IMR-90 (cell line): ENCODE data around the gene PACSIN2. TPM values are rescaled to one million over a fixed set of nuclear protein-coding genes. Genes with fewer than 3 reads are reported as not detected.

ENCODE experiments used
- ATAC-seq: fragments of 200-7000 bp; cut with Tn5 transposase; 2 replicates; pipeline ENCODE4 v1.9.1; 2020; ENCODE audit warnings: low read depth, mild to moderate bottlenecking, moderate library complexity
- BruUV-seq: library from RNA; stranded (reverse); fragments of 400-500 nt; replicated peaks from 2 replicates; lab custom pipeline; 2021; lab: Mats Ljungman, UMichigan
- CTCF ChIA-PET: fragments of 300-600 bp; formaldehyde crosslinking; extraction: SDS; loops from one replicate; lab custom pipeline; 2021; ENCODE audit warnings: antibody characterized with exemption; lab: Yijun Ruan, JAX
- POLR2A ChIA-PET: fragments of 300-600 bp; sonication (Branson Sonifier 250); formaldehyde crosslinking; loops from one replicate; lab custom pipeline; 2022; ENCODE audit warnings: antibody characterized with exemption; ENCODE audit not compliant: unreplicated experiment; lab: Charles Lee
- DNase-seq: peaks from one replicate; pipeline ENCODE4 v3.0.0; 2013
- H2AFZ ChIP-seq: replicated peaks from 2 replicates; pipeline ENCODE3; 2013; ENCODE audit warnings: low read length, mild to moderate bottlenecking; ENCODE audit not compliant: poor library complexity
- H2AK5ac ChIP-seq: 2 replicates; pipeline ENCODE4 v1.6.1; 2013; ENCODE audit warnings: low read depth, low read length, inconsistent platforms
- H2AK9ac ChIP-seq: replicated peaks from 2 replicates; pipeline ENCODE3; 2013; ENCODE audit warnings: mild to moderate bottlenecking, low read depth, low read length, moderate library complexity; ENCODE audit not compliant: poor library complexity
- H2BK120ac ChIP-seq: 2 replicates; pipeline ENCODE4 v1.6.1; 2013; ENCODE audit warnings: low read depth, low read length, inconsistent platforms
- H2BK15ac ChIP-seq: 3 replicates; pipeline ENCODE4 v1.6.1; 2013; ENCODE audit warnings: low read depth, low read length, inconsistent platforms
- H2BK20ac ChIP-seq: 2 replicates; pipeline ENCODE4 v1.6.1; 2013; ENCODE audit warnings: low read depth, mild to moderate bottlenecking, inconsistent platforms, low read length, moderate library complexity
- H2BK5ac ChIP-seq: 2 replicates; pipeline ENCODE4 v1.6.1; 2013; ENCODE audit warnings: mild to moderate bottlenecking, low read depth, low read length, inconsistent platforms; ENCODE audit not compliant: poor library complexity, severe bottlenecking
- H3K14ac ChIP-seq: replicated peaks from 2 replicates; pipeline ENCODE4 v1.6.1; 2013; ENCODE audit warnings: low read depth, low read length, inconsistent platforms
- H3K18ac ChIP-seq: 2 replicates; pipeline ENCODE4 v1.6.1; 2013; ENCODE audit warnings: low read depth, low read length, control low read depth
- H3K23ac ChIP-seq: 2 replicates; pipeline ENCODE4 v1.6.1; 2013; ENCODE audit warnings: low read depth, low read length, inconsistent platforms
- H3K27ac ChIP-seq: 2 replicates; pipeline ENCODE4 v1.5.1; 2013; ENCODE audit warnings: mild to moderate bottlenecking, control low read depth, low read length; ENCODE audit not compliant: insufficient read depth
- H3K27me3 ChIP-seq: 2 replicates; pipeline ENCODE4 v1.6.1; 2013; ENCODE audit warnings: low read length; ENCODE audit not compliant: control insufficient read depth, insufficient read depth
- H3K36me3 ChIP-seq: 2 replicates; pipeline ENCODE4 v1.6.1; 2013; ENCODE audit warnings: low read length, mixed read lengths; ENCODE audit not compliant: control insufficient read depth, insufficient read depth
- H3K4ac ChIP-seq: 2 replicates; pipeline ENCODE4 v1.6.1; 2013; ENCODE audit warnings: low read depth, low read length, inconsistent platforms
- H3K4me1 ChIP-seq: 2 replicates; pipeline ENCODE4 v1.6.1; 2013; ENCODE audit warnings: low read length, mixed read lengths; ENCODE audit not compliant: control insufficient read depth, insufficient read depth
- H3K4me2 ChIP-seq: 2 replicates; pipeline ENCODE4 v1.6.1; 2013; ENCODE audit warnings: low read depth, mild to moderate bottlenecking, control low read depth, low read length, moderate library complexity
- H3K4me3 ChIP-seq: 2 replicates; pipeline ENCODE4 v1.5.1; 2013; ENCODE audit warnings: low read depth, mild to moderate bottlenecking, control low read depth, low read length, moderate library complexity; ENCODE audit not compliant: insufficient read depth
- H3K56ac ChIP-seq: 2 replicates; pipeline ENCODE4 v1.6.1; 2013; ENCODE audit warnings: low read length, inconsistent platforms; ENCODE audit not compliant: insufficient read depth; ENCODE audit errors: extremely low read depth
- H3K79me1 ChIP-seq, 2 experiments: 2 replicates each; pipeline ENCODE4 v1.6.1; 2013; ENCODE audit warnings: low read length in 2 of 2, inconsistent platforms in 1 of 2, low read depth in 1 of 2
- H3K9ac ChIP-seq: 2 replicates; pipeline ENCODE4 v1.6.1; 2013; ENCODE audit warnings: low read depth, low read length, control low read depth
- H3K9me1 ChIP-seq: 2 replicates; pipeline ENCODE4 v1.6.1; 2013; ENCODE audit warnings: low read length, inconsistent platforms; ENCODE audit not compliant: insufficient read depth
- H3K9me3 ChIP-seq: 2 replicates; pipeline ENCODE4 v1.6.1; 2013; ENCODE audit warnings: low read length; ENCODE audit not compliant: control insufficient read depth, insufficient read depth
- H4K20me1 ChIP-seq: 2 replicates; pipeline ENCODE4 v1.6.1; 2013; ENCODE audit warnings: low read length, inconsistent platforms; ENCODE audit not compliant: insufficient read depth
- H4K5ac ChIP-seq: 2 replicates; pipeline ENCODE4 v1.6.1; 2013; ENCODE audit warnings: mild to moderate bottlenecking, low read depth, low read length, control low read depth
- H4K8ac ChIP-seq, 2 experiments: 2 replicates each; pipeline ENCODE4 v1.6.1; 2013; ENCODE audit warnings: low read depth in 2 of 2, low read length in 2 of 2, control low read depth in 1 of 2, inconsistent platforms in 1 of 2
- H4K91ac ChIP-seq: 2 replicates; pipeline ENCODE4 v1.6.1; 2013; ENCODE audit warnings: low read depth, low read length, inconsistent platforms; ENCODE audit not compliant: insufficient read depth
- BHLHE40 ChIP-seq: fragments of 150-350 bp; IDR thresholded peaks from 2 replicates; pipeline ENCODE4 v1.6.1; 2016; ENCODE audit warnings: mild to moderate bottlenecking, low read depth, low read length
- CEBPB ChIP-seq: IDR thresholded peaks from 2 replicates; pipeline ENCODE4 v1.6.1; 2012; ENCODE audit warnings: low read depth, low read length, improper control_type of control experiment
- CHD1 ChIP-seq: IDR thresholded peaks from 2 replicates; pipeline ENCODE4 v1.6.1; 2012; ENCODE audit warnings: low read depth, low read length, improper control_type of control experiment
- CTCF ChIP-seq: conservative IDR thresholded peaks from 2 replicates; pipeline ENCODE4 v1.5.1; 2012; ENCODE audit warnings: mild to moderate bottlenecking, low read depth, low read length, improper control_type of control experiment
- ELK1 ChIP-seq: fragments of 150-350 bp; IDR thresholded peaks from 2 replicates; pipeline ENCODE4 v1.6.1; 2016; ENCODE audit warnings: low read depth, mild to moderate bottlenecking, low read length, moderate library complexity, borderline replicate concordance
- FOS ChIP-seq: fragments of 150-350 bp; IDR thresholded peaks from 2 replicates; pipeline ENCODE4 v1.6.1; 2016; ENCODE audit warnings: low read depth, low read length
- MAFK ChIP-seq: IDR thresholded peaks from 2 replicates; pipeline ENCODE4 v1.6.1; 2012; ENCODE audit warnings: low read depth, low read length, improper control_type of control experiment
- MAZ ChIP-seq: IDR thresholded peaks from 2 replicates; pipeline ENCODE4 v1.6.1; 2012; ENCODE audit warnings: low read depth, mild to moderate bottlenecking, low read length, improper control_type of control experiment, moderate library complexity, borderline replicate concordance
- MXI1 ChIP-seq: IDR thresholded peaks from 2 replicates; pipeline ENCODE4 v1.6.1; 2012; ENCODE audit warnings: low read depth, mild to moderate bottlenecking, low read length, moderate library complexity, borderline replicate concordance
- NFE2L2 ChIP-seq: fragments of 150-350 bp; IDR thresholded peaks from 2 replicates; pipeline ENCODE4 v1.6.1; 2016; ENCODE audit warnings: low read depth, mild to moderate bottlenecking, low read length
- POLR2A ChIP-seq: IDR thresholded peaks from 2 replicates; pipeline ENCODE4 v1.6.1; 2012; ENCODE audit warnings: mild to moderate bottlenecking, low read depth, low read length
- RAD21 ChIP-seq: IDR thresholded peaks from 2 replicates; pipeline ENCODE4 v1.6.1; 2012; ENCODE audit warnings: low read length, improper control_type of control experiment
- RCOR1 ChIP-seq: IDR thresholded peaks from 2 replicates; pipeline ENCODE4 v1.6.1; 2012; ENCODE audit warnings: mild to moderate bottlenecking, low read length, improper control_type of control experiment; ENCODE audit not compliant: insufficient replicate concordance
- RFX5 ChIP-seq: IDR thresholded peaks from 2 replicates; pipeline ENCODE4 v1.8.0; 2012; ENCODE audit warnings: low read depth, mild to moderate bottlenecking, low read length, moderate library complexity
- SMC3 ChIP-seq: fragments of 150-350 bp; IDR thresholded peaks from 2 replicates; pipeline ENCODE4 v1.6.1; 2016; ENCODE audit warnings: low read depth, mild to moderate bottlenecking, antibody characterized with exemption, low read length, moderate library complexity
- USF2 ChIP-seq: fragments of 150-350 bp; IDR thresholded peaks from 2 replicates; pipeline ENCODE4 v1.6.1; 2017; ENCODE audit warnings: mild to moderate bottlenecking, antibody characterized with exemption, low read length, low read depth
- WGBS, 2 experiments: methylation state at CpG; one replicate each; pipeline versions ENCODE4 v1.1.5 to v1.1.7; 2013; ENCODE audit warnings: missing lambda C conversion rate in 2 of 2; ENCODE audit not compliant: insufficient read length in 1 of 2; ENCODE audit errors: extremely low coverage in 2 of 2; 5-methylcytosine and 5-hydroxymethylcytosine counted together
- dilution Hi-C: fragments of 300-500 bp; cut with HindIII; formaldehyde crosslinking; loops from one replicate; pipeline ENCODE4 v1.14.3; 2018; ENCODE audit warnings: low sequenced_read_pairs; ENCODE audit not compliant: unreplicated experiment
- in situ Hi-C: fragments of 300-500 bp; cut with MboI; formaldehyde crosslinking; loops from 3 replicates; pipeline ENCODE4 v1.14.3; 2019; ENCODE audit warnings: low sequenced_read_pairs, inconsistent platforms, mixed read lengths
- intact Hi-C: fragments of 100-400 bp; cut with micrococcal nuclease; formaldehyde crosslinking; loops from 2 replicates; pipeline ENCODE4 v1.10.0; 2022
- polyA plus RNA-seq, 3 experiments: library from polyadenylated mRNA; depleted of rRNA; stranded (reverse); fragments of >200 nt; gene quantifications; 2 replicates each; pipeline ENCODE4 v1.2.3, GENCODE V29; 2012; ENCODE audit warnings: low replicate concordance in 1 of 3
- total RNA-seq: library from RNA; depleted of rRNA; stranded (reverse); fragments of >200 nt; gene quantifications from 2 replicates; pipeline ENCODE4 v1.2.3, GENCODE V29; 2012

Gene PACSIN2
- total and polyA plus RNA-seq, 2 of the 4 experiments (the other 2 are of a cell fraction) = 85.0 to 118 TPM

- ChIA-PET CTCF (no interaction called here), POLR2A (no interaction called here)
- no peak overlapping the region for H2AK5ac ChIP-seq
- no peak overlapping the region for H3K9ac ChIP-seq
- no peak overlapping the region for H2AFZ ChIP-seq
- 61% methylated on average over 4 of the region's 9 CpGs; no CpG with 5 or more reads in 1 of the 2 experiments for WGBS, 2 experiments
- dilution Hi-C loops (no loop called here), intact Hi-C loops (no loop called here), in situ Hi-C loops (no loop called here)
- no peak overlapping the region for H4K5ac ChIP-seq
- peaks cover 69 to 82% of the 10 kb centered on the region in 2 experiments for H3K79me1 ChIP-seq
- no peak overlapping the region for H3K27ac ChIP-seq
- DNase-seq = no peak
- peaks cover 27% of the 10 kb centered on the region for H3K9me1 ChIP-seq
- no peak overlapping the region for H3K56ac ChIP-seq
- peaks cover 56% of the 10 kb centered on the region for H4K20me1 ChIP-seq
- no peak overlapping the region for H2AK9ac ChIP-seq
- H4K91ac ChIP-seq = no peak overlapping the region
- no peak overlapping the region for H3K4ac ChIP-seq
- H3K27me3 ChIP-seq = no peaks in the 10 kb centered on the region
- peaks cover 10% of the 10 kb centered on the region for H3K36me3 ChIP-seq
- H3K14ac ChIP-seq = no peak overlapping the region
- no peaks in the 10 kb centered on the region for H3K9me3 ChIP-seq
- H3K23ac ChIP-seq = no peak overlapping the region
- no peak overlapping the region for H2BK15ac ChIP-seq
- no peak overlapping the region for H3K18ac ChIP-seq
- no peak overlapping the region for H4K8ac ChIP-seq
- H3K4me1 ChIP-seq = no peaks in the 10 kb centered on the region
- H3K4me3 ChIP-seq = no peak overlapping the region
- no peak overlapping the region for H2BK20ac ChIP-seq
- ATAC-seq = no peak
- BruUV-seq = no TSS peak
- no peak overlapping the region for H3K4me2 ChIP-seq
- TF ChIP-seq SMC3 (no peak), CEBPB (no peak), MXI1 (no peak), ELK1 (no peak), RAD21 (no peak), MAFK (no peak), POLR2A (no peak), MAZ (no peak), USF2 (no peak), CTCF (no peak), RCOR1 (no peak), BHLHE40 (no peak), CHD1 (no peak), RFX5 (no peak), NFE2L2 (no peak), FOS (no peak)
- H2BK5ac ChIP-seq = no peak overlapping the region
- no peak overlapping the region for H2BK120ac ChIP-seq
Observed at GRCh38 chr22:42895541-42895981, 119.4 kb downstream of the PACSIN2 start.
